HL-60/S4 treated with retinoic acid at 250 ng/mL for 4 days and 3 days (cell line): ENCODE measurements around the gene CEND1.

Experiments used
- in situ Hi-C: fragments of 300-500 bp; cut with MboI; formaldehyde crosslinking; loops from 2 replicates; pipeline ENCODE4 v1.7.0; 2022; ENCODE audit warnings: low sequenced_read_pairs

The CEND1 gene

DNA sequence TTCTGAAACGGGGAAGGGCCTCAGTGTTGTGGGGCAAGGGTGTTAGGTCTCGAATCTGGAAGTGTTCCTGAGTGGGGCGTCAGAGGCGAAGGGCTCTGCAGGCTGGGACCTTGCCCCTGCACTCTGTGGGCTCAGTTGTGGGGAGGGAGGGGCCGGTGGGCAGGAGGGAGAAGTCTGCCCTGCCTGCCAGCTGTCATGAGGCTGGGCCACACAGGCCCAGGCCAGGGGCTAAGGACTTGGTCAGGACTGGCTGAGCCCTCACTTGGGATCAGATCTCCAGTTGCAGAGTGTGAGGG is 38.0 kb upstream of the CEND1 start, which contains the start of gene CRACR2B:
Gene CRACR2B, plus strand, starts transcription at position 23 of the 296 bp plus-strand sequence. CDS start 689 bp downstream, outside the sequence.
- in situ Hi-C loops, result no loop called here

DNA sequence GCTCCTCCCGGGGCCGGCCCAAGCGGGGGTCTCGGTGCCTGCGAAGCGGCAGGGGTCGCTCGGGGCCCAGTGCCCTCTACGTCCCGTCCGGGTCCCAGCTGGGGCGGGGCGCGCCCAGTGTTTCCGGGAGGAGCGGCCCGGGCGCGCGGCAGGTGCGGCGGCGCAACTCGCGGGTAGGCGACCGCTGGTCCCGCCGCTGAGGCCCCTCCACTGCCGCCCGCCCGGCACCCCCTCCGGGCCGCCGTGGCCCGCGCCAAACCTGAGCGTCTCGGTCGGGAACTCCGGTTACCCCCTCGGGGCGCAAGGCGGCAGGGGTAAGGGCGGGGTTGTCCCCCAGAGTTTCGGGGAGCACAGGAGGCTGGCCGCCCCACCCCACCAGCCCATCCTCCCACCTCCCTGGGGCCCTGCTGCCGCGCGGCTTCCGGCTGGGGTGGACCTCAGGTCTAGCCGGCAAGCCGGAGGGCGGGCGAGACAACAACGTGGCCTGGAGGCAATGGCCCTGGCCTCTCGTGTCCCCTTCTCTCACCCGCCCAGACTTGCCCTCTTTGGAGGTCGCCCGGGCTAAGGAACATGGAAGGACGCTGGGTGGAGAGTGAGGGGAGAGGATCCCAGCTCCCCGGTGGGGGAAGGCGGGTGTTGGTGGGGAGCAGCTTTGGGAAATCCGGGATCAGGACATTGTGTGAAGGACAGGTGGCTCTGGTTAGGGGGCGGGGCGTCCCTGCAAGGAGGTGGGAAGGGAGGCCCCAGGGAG is 37.4 kb upstream of the CEND1 start:
- in situ Hi-C loops, result no loop called here

DNA sequence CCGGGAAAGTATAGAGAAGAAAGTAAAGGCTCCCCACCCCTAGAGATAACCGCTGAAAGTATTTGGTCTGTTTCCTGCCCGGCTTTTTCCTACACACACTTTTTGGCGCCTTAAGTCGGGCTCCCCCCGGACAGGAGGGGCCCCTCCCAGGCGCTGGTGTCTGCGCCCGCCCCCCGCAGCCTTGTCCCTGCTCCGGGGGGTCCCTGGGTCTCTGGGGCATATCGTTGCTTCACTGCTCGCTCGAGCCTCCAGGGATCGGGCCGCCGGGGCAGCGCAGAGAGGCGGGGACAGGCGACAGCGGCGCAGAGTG is 36.9 kb upstream of the CEND1 start:
- in situ Hi-C loops, result no loop called here

DNA sequence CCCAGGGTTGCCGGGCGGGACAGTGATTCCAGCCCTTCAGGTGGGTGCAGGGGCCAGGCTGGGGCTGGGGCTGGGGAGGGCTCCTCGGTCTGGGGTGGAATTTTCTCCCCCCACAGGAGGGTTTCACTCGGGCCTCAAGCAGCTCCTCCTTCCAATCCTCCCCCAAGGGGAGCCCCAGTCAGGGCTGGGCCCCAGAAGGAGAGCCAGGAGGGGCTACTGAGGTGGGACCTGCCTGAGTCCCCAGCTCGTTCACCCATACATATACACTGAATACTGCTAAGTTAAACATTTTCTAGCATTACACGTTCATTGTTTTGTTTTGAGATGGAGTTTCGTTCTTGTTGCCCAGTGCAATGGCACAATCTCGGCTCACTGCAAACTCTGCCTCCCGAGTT is 36.3 kb upstream of the CEND1 start:
- in situ Hi-C loops, result no loop called here

DNA sequence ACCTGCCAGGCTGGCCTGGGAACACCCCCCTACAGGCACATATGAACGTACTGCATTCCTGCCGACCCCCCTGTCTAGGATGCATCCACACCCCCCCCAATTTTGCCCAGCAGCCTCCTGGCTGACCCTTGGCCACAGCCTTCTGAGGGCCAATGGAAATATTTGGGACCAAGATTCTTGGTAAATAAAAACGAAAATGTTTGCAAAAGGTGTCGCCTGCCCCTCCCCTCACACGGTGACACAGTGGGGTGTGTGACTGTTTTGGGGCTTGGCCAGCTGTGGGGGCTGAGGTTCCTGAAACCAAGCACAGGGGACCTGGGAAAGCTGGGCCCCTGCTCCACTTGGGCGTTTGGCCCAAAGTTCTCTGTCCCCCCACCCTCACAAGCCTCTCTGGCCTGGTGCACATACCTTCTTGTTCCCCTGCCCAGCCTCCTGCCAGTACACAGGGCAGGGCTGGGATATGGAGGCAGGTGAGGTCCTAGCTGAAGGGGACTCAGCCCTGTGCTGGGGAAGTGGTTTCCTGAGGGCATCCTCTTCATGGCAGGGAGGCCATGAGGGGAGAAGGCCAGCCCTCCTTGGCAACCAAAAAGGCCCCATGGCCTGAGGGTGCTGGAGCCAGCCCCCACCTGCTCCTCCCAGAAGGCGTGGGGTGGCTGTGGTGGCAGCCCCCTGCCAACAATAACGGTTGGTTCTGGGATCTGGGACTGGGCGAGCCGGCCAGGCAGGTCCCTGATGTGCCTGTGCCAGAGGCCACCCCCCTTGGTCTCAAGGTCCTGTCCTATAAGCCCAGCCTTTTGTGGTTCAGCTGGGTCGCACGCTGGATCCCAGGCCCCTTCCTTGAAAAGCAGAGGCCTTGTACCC is 35.7 kb upstream of the CEND1 start:
- in situ Hi-C loops, result no loop called here

DNA sequence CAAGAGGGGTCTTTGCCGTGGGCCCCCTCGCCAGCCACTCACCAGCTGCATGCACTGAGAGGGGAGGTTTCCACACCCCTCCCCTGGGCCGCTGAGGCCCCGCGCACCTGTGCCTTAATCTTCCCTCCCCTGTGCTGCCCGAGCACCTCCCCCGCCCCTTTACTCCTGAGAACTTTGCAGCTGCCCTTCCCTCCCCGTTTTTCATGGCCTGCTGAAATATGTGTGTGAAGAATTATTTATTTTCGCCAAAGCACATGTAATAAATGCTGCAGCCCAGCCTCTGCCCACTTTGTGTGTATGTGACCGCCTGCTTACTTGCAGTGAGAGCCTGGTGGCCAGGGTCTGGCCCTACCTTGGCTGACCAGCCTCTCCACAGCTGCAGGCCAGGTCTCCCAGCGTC is 35.1 kb upstream of the CEND1 start:
- in situ Hi-C loops, result no loop called here

DNA sequence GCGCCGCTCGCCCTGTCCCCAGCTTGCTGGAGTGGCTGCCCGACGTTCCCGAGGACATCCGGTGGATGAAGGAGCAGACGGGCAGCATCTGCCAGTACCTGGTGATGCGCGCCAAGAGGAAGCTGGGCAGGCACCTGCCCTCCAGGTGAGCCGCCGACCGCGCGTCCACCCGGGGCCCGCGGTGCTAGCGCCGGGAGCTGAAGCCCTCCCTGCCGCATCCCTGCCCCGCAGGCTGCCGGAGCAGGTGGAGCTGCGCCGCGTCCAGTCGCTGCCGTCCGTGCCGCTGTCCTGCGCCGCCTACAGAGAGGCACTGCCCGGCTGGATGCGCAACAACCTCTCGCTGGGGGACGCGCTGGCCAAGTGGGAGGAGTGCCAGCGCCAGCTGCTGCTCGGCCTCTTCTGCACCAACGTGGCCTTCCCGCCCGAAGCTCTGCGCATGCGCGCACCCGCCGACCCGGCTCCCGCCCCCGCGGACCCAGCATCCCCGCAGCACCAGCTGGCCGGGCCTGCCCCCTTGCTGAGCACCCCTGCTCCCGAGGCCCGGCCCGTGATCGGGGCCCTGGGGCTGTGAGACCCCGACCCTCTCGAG is 34.5 kb upstream of the CEND1 start:
- in situ Hi-C loops, result no loop called here

DNA sequence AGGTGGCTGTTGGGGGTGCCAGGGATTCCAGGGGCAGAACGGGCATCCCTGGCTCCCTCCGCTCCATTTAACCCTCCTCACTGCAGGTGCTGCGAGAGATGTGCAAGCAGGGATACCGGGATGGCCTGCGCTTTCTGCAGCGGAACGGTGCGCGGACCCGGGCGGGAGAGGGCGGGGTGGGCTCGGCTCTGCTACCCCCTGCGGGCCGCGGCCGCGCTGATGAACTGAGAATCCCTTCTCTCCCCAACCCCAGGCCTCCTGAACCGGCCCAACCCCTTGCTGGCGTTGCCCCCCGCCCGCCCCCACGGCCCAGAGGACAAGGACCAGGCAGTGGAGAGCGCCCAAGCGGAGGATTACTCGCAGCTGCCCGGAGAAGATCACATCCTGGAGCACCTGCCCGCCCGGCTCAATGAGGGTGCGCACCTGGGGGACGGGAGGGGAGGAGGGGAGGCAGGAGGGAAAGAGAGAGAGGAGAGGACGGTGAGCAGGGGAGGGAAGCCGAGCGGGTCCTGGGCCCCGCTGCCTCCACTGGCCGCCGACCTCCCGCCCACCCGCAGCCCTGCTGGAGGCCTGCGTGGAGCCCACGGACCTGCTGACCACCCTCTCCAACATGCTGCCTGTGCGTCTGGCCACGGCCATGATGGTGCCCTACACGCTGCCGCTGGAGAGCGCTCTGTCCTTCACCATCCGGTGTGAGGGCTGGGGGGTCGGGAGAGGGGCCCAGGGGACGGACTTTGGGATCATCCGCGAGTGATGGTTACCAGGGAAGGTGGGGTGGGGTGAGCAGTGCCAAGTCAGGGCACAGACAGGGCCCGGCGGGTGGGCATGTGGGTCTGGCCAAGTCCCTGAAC is 33.8 kb upstream of the CEND1 start:
- in situ Hi-C loops, result no loop called here

DNA sequence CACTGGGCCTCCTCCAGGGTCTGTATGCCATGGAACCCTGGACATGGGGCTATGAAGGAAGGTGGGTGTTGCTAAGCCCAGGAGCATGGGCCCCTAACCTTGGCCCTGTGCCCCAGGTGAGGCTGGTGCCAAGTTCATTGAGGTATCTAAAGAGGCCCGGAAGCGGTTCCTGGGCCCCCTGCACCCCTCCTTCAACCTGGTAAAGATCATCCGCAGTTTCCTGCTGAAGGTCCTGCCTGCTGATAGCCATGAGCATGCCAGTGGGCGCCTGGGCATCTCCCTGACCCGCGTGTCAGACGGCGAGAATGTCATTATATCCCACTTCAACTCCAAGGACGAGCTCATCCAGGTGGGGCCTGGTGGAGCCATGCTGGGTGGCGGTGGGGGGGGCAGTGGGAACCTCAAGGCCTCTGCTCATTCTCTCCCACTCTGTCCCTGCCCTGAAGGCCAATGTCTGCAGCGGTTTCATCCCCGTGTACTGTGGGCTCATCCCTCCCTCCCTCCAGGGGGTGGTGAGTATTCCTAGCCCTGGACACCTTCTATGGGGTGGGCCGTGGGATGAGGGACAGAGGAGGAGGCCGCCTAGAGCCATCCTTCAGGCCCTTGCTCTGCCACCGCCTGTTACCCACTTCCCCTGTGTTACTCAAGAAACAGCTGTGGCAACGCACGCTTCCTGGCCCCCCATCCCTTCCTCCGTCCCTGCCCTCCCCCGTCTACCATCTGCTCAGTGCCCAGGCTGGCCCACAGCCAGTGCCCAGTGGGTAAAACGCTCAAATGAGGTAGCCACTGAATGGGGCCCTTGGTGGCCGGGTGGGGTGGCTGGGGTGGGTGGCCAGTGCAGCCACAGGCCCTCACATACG is 31.9 kb upstream of the CEND1 start:
- in situ Hi-C loops, result no loop called here

DNA sequence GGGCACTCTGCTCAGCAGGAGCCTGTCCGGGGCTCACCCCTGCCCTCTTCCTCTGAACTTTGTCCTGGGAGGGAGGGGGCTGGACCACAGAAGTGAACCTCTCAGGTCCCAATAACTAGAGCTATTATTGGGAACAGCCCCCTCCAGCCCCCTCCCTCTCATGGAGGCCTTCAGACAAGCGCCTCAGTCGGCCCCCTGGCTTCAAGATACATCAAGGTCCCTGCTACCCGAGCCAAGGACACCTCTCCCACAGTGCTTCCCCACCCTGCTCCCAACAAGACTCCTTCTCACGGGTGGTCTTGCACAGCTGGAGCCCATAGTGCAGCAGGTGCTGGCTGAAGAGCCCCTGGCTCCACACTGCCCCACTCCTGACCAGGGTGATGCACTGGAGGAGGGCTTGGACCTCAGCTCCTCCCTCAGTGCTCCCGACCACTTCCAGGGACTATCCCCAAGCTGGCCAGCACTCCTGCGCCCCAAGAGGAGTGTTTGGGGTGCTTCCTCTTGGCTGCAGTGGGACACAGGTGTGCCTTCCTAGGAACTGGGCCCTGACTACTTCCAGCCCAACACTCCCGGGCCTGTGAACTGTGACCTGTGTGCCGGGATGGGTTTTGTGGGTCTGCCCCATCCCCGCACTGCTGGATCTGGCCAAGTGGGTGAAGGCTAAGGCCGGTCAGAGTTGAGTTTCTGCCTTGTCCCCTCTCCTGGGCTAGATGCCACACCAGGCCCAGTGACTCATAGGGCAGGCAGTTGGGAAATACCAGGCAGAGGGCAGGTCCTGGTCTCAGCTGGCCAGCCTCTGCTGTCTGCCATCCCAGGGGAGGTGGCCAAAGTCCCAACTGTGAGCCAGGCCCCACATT is 31.0 kb upstream of the CEND1 start:
- in situ Hi-C loops, result no loop called here

DNA sequence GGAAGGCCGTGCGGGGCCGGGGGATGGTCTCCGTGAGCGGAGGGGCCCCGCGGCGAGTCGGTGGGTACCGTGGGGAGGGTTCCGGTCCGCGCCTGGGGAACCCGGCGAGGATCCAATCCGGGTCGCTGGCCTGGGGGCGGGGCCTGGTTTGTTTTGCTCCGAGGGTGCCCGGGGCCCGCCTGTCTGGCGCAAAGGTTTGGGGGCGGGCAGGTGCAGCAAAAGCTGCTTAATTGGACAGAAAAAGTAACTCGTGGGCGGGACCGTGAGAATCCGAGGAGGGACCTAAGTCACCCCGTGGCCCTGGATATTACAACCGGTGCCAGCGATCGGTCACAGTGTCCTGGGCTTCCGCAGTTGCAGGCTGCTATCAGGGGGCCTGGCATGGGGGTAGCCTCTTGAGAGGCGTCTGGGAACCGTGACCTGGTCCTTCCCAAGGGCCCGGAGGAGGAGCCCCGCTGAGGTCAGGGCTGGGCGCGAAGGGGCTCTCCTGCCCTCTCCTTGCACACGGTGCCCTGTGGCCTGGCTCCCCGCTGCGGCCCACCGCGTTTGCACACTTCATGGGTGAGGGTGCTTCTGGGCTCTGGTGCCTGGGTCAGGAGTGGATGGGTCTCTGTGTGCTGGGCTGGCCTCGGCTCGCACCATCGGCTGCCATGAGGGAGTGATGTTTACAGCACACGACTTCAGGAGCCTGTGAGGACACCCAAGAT is 30.2 kb upstream of the CEND1 start:
- in situ Hi-C loops, result no loop called here

DNA sequence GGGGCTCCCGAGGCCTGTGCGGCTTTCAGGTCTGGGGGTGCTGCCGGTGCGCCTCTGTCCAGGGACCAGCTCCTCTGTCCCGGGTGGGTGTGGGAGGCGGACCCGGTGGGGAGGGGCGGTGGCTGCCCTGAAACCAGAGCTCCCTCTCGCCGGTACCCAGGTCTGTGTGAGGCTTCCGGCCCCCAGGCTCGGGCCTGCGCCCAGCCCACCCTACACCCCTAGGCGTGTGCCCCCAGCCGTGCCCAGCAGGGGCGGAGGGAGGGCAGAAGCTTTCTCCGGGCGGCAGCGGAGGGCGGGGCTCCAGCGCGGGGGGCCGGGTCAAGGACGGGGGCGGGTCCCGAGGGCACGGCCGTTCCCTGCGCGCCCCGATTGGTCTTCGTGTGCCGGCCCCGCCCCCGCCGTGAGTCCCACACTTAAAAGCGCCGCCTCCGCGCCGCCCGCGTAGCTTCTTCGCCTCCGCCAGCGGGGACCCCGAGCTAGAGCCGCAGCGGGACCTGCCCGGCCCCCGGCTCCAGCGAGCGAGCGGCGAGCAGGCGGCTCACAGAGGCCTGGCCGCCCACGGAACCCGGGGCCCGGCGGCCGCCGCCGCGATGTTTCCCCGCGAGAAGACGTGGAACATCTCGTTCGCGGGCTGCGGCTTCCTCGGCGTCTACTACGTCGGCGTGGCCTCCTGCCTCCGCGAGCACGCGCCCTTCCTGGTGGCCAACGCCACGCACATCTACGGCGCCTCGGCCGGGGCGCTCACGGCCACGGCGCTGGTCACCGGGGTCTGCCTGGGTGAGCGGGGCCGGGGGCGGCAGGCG is 29.4 kb upstream of the CEND1 start:
- in situ Hi-C loops, result no loop called here

DNA sequence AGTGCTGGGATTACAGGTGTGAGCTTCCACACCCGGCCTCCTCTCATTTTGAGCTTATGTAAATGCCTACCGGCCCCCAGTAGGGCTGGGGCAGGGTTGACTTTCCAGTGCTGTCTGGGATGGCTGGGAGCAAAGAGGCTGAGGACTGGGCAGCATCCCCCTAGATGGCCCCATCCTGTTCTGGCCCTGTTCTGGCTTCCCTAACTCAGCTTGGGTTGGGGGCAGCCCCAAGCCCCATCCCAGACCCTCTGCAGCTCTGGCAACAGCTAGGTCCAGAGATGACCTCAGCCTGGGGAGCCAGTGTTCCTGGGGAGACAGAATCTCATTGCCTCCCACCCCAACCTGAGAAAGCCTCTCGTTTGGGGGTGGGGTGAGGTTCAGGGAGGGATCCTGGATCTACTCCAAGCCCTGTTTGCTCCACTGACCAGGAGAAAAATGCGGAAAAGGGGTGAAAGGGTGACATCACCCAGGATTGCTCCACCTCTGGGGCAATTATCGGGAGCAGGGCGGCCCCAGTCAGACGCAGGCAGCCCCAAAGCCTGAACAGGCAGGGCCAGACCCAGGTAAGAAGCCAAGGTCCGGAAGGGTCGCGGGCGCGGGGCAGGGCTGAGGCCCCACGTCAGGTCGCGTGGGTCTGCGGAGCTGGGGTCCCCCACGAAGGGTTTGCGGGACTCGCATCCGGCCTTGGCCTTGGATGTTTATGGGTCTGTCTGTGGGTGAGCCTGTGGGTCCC is 28.7 kb upstream of the CEND1 start, which contains the start of gene PNPLA2:
Gene PNPLA2, plus strand, starts transcription at position 519 of the 733 bp plus-strand sequence. CDS start 805 bp downstream, outside the sequence.
- in situ Hi-C loops, result no loop called here

DNA sequence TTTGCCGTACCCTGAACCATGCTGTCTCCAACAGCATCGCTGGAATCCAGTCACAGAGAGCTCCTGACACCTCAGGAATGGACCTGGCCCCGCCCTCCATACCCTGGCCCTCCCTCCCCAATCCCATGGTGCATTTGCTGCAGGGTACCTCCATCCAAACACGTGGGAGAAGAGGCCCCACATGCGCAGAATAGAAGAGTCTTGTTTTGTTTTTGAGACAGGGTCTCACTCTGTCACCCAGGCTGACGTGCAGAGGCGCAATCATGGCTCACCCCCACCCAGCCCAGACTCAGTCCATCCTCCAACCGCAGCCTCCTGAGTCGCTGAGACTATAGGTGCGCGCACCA is 26.5 kb upstream of the CEND1 start:
- in situ Hi-C loops, result no loop called here

DNA sequence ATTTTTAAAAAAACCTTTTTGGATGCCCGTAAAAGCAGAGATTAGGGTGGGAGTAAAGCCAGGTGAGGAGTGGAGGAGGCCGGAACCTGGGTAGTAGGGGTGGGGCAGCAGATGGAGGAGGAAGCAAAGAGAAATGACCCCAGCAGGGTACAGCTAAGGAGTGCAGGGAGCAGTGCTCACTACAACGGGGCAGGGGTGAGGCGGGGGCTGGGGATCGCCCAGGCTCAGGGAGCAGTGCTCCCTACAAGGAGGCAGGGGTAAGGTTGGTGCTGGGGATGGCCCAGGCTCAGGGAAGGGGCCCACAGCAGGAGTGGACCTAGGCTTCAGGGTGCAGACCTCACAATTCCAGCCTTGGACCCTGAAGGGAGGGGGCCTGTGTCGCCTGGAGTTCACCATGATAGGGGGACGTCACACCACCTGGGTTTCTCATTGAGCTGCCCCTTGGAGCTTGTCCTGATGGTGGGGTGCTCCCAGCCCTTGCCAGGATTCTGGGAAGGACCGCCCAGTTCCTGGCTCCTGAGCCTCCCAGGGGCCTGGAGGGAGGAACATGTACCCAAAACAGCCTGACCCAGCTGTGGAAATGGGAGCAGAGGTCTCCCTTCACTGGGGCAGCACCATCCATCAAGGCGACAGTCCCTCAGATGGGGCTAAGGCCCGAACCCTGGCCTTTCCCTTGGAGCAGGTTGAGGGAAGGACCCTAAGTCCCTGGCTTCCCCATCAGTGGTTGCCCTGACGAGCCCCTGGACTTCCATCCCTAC is 26.0 kb upstream of the CEND1 start:
- in situ Hi-C loops, result no loop called here

DNA sequence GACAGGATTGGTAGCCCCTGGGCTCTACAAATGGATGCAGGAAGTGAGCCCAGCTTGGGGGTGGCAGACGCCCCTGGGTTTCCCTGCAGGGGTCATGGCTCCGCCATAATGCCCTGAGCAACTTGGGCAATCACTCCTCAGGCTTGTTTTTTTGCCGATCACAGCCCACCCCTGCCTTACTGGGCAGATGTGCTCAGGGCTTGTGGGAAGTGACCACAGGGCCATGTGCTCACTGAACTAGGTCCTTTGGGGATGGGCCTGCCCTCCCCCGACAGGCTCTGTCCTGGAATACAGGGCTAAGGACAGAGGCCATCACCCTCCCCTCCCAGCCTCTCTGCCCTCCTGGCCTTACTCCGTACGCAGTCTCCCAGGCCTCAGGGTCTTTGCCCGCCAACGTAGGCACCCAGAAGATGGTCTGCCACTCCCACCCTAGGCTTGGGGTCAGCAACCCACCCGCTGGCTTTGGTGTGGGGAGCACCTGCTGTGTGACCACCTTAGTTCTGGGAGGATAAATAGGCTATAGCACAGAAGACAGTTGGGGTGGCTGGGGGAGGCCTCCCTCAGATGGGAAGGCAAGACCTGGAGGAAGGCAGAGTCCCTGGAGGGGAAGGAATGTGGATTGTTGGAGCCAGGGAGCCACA is 23.7 kb upstream of the CEND1 start:
- in situ Hi-C loops, result no loop called here
